GM21381 (cell line): ENCODE data around the gene KCNAB1.
"Not testable (repeated sequence)": the region's sequence is repeated elsewhere in the genome, so short reads cannot be mapped to it uniquely, and the experiment has no call there.

Experiments used
- ATAC-seq: cut with Tn5 transposase; IDR thresholded peaks from one replicate; pipeline ENCODE4 v1.9.1; 2021; ENCODE audit warnings: mild to moderate bottlenecking, moderate library complexity; ENCODE audit not compliant: unreplicated experiment

Gene KCNAB1

GRCh38 chr3:156174229-156174847 is 54.0 kb downstream of the KCNAB1 start:
- ATAC-seq = no peak

GRCh38 chr3:156175570-156175969 is 55.2 kb downstream of the KCNAB1 start:
- no peak for ATAC-seq

GRCh38 chr3:156176048-156176447 is 55.7 kb downstream of the KCNAB1 start:
- no peak for ATAC-seq

- ATAC-seq = no peak
These were observed 56.3 kb downstream of the KCNAB1 start for GRCh38 chr3:156176629-156177210.

GRCh38 chr3:156180077-156180476 is 59.7 kb downstream of the KCNAB1 start:
- no peak for ATAC-seq

GRCh38 chr3:156181509-156181908 is 61.1 kb downstream of the KCNAB1 start:
- ATAC-seq = no peak

GRCh38 chr3:156183396-156183795 is 63.0 kb downstream of the KCNAB1 start:
- no peak for ATAC-seq

- ATAC-seq = no peak
These were observed 63.8 kb downstream of the KCNAB1 start for GRCh38 chr3:156184156-156184555.

- ATAC-seq = no peak
These were observed 66.9 kb downstream of the KCNAB1 start for GRCh38 chr3:156187146-156187769.

- ATAC-seq = no peak
These were observed 68.4 kb downstream of the KCNAB1 start for GRCh38 chr3:156188757-156189156.

GRCh38 chr3:156189927-156190326 is 69.5 kb downstream of the KCNAB1 start:
- ATAC-seq = no peak

- ATAC-seq = not testable (repeated sequence)
These were observed 74.6 kb downstream of the KCNAB1 start for GRCh38 chr3:156194945-156195344.

- not testable (repeated sequence) for ATAC-seq
These were observed 76.8 kb downstream of the KCNAB1 start for GRCh38 chr3:156197152-156197551.

- ATAC-seq = no peak
These were observed 81.3 kb downstream of the KCNAB1 start for GRCh38 chr3:156201411-156202405.

- no peak for ATAC-seq
These were observed 85.8 kb downstream of the KCNAB1 start for GRCh38 chr3:156206157-156206556.

- no peak for ATAC-seq
These were observed 87.7 kb downstream of the KCNAB1 start for GRCh38 chr3:156207802-156208685.

- no peak for ATAC-seq
These were observed 89.4 kb downstream of the KCNAB1 start for GRCh38 chr3:156209631-156210335.

- no peak for ATAC-seq
These were observed 91.2 kb downstream of the KCNAB1 start for GRCh38 chr3:156211583-156211982.

- ATAC-seq = no peak
These were observed 94.3 kb downstream of the KCNAB1 start for GRCh38 chr3:156214676-156215075.

- no peak for ATAC-seq
These were observed 95.4 kb downstream of the KCNAB1 start for GRCh38 chr3:156215751-156216150.
